A673 (cell line): ENCODE data around the gene HPS4.

ENCODE experiments used
- CTCF ChIP-seq: fragments of 300-800, 200-600 bp; sonication (generic); conservative IDR thresholded peaks from 2 replicates; pipeline ENCODE4 v1.5.1; 2017; ENCODE audit warnings: low read depth, mild to moderate bottlenecking, antibody characterized with exemption, low read length, moderate library complexity, mixed read lengths
- EZH2 ChIP-seq: fragments of 200-600 bp; sonication (generic); IDR thresholded peaks from 2 replicates; pipeline ENCODE4 v1.6.1; 2017; ENCODE audit warnings: borderline replicate concordance, low read depth, mild to moderate bottlenecking, mixed read lengths, antibody characterized with exemption, low read length; ENCODE audit not compliant: poor library complexity, severe bottlenecking

DNA sequence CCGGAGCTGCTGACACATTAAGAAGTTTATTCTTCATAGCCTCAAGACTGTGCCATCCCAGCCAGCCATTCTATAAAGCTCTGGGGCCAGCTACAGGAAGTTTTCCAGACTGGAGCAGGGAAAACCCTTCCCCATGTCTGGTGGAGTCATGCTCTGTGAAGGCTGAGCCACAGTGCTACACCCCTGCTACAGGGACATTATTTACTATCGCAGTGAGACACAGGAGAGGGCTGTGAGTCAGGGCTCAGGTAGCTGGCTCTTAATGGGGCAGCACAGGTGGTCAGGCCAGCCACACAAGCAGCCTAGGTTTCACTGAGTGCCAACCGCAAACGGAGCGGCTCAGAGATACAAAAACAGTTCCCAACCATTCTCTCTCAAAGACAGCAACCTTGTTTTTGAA lies 12.1 kb downstream of the HPS4 start:
- TF ChIP-seq CTCF (no peak), EZH2 (no peak)
